Osteoblast (primary cell): ENCODE measurements around the gene SLC43A2. TPM values are rescaled to one million over a fixed set of nuclear protein-coding genes. Genes with fewer than 3 reads are reported as not detected.

Source experiments
- DNase-seq: peaks from one replicate; pipeline ENCODE4 v3.0.0; 2011; ENCODE audit warnings: low spot score, mixed read lengths; ENCODE audit not compliant: insufficient read length; ENCODE audit errors: missing footprints
- H2AFZ ChIP-seq: 2 replicates; pipeline ENCODE4 v1.6.0; 2011; ENCODE audit warnings: mild to moderate bottlenecking, low read length
- H3K27ac ChIP-seq: 2 replicates; pipeline ENCODE4 v1.5.1; 2011; ENCODE audit warnings: mild to moderate bottlenecking, low read depth, low read length, moderate library complexity
- H3K27me3 ChIP-seq: 2 replicates; pipeline ENCODE4 v1.6.0; 2012; ENCODE audit warnings: mild to moderate bottlenecking, control low read depth, inconsistent platforms, low read length, moderate library complexity; ENCODE audit not compliant: insufficient read depth
- H3K36me3 ChIP-seq: 2 replicates; pipeline ENCODE4 v1.5.1; 2011; ENCODE audit warnings: mild to moderate bottlenecking, low read length, control low read depth, moderate library complexity; ENCODE audit not compliant: insufficient read depth
- H3K4me1 ChIP-seq: 2 replicates; pipeline ENCODE4 v1.5.1; 2011; ENCODE audit warnings: mild to moderate bottlenecking, low read length, control low read depth, moderate library complexity; ENCODE audit not compliant: insufficient read depth
- H3K4me2 ChIP-seq: 2 replicates; pipeline ENCODE4 v1.6.0; 2011; ENCODE audit warnings: mild to moderate bottlenecking, low read length; ENCODE audit not compliant: insufficient read depth
- H3K4me3 ChIP-seq: fragments of 200-600 bp; sonication (generic); 3 replicates; pipeline ENCODE4 v1.5.1; 2012; ENCODE audit warnings: mild to moderate bottlenecking, low read length, inconsistent platforms; ENCODE audit not compliant: insufficient read depth
- H3K79me2 ChIP-seq: 2 replicates; pipeline ENCODE4 v1.6.0; 2012; ENCODE audit warnings: mild to moderate bottlenecking, low read length, control low read depth, inconsistent platforms; ENCODE audit not compliant: insufficient read depth
- H3K9me3 ChIP-seq: 2 replicates; pipeline ENCODE4 v1.5.1; 2011; ENCODE audit warnings: low read depth, low read length, control low read depth
- H4K20me1 ChIP-seq: 2 replicates; pipeline ENCODE4 v1.6.0; 2012; ENCODE audit warnings: mild to moderate bottlenecking, low read length, control low read depth; ENCODE audit not compliant: insufficient read depth
- CTCF ChIP-seq: IDR thresholded peaks from 2 replicates; pipeline ENCODE4 v1.5.1; 2011; ENCODE audit warnings: mild to moderate bottlenecking, low read depth, low read length, moderate library complexity; ENCODE audit errors: extremely low read depth
- total RNA-seq: library from RNA; depleted of rRNA; stranded (reverse); fragments of >200 nt; gene quantifications from 2 replicates; pipeline ENCODE4 v1.2.3, GENCODE V29; 2012

SLC43A2 gene
- total RNA-seq, 1 donor, result 5.4 TPM

GRCh38 chr17:1568950-1569810 lies 59.5 kb downstream of the SLC43A2 start:
- H4K20me1 ChIP-seq, result no peaks in the 10 kb centered on the region
- no peaks in the 10 kb centered on the region for H3K27me3 ChIP-seq
- H3K36me3 ChIP-seq, result no peaks in the 10 kb centered on the region
- H3K4me2 ChIP-seq, result no peak overlapping the region
- DNase-seq, result peak; percentile 62
- no peak overlapping the region for H3K27ac ChIP-seq
- no peaks in the 10 kb centered on the region for H3K79me2 ChIP-seq
- peaks cover 3% of the 10 kb centered on the region for H3K4me1 ChIP-seq
- no peak for TF ChIP-seq CTCF
- H3K4me3 ChIP-seq, result no peak overlapping the region
- H3K9me3 ChIP-seq, result no peaks in the 10 kb centered on the region
- no peak overlapping the region for H2AFZ ChIP-seq

- no peak for DNase-seq
- H3K36me3 ChIP-seq, result no peaks in the 10 kb centered on the region
- H2AFZ ChIP-seq, result peak overlapping the region; percentile 94
- peaks cover under 1% of the 10 kb centered on the region for H3K4me1 ChIP-seq
- H3K27ac ChIP-seq, result no peak overlapping the region
- H4K20me1 ChIP-seq, result peaks cover 3% of the 10 kb centered on the region
- peak overlapping the region; percentile 64 for H3K4me2 ChIP-seq
- TF ChIP-seq CTCF, result no peak
- H3K79me2 ChIP-seq, result peaks cover 4% of the 10 kb centered on the region
- H3K9me3 ChIP-seq, result no peaks in the 10 kb centered on the region
- H3K27me3 ChIP-seq, result no peaks in the 10 kb centered on the region
- H3K4me3 ChIP-seq, result peak overlapping the region; percentile 28
These were observed 62.0 kb downstream of the SLC43A2 start for GRCh38 chr17:1566505-1567199.

GRCh38 chr17:1565877-1566276 lies 62.8 kb downstream of the SLC43A2 start:
- H3K79me2 ChIP-seq, result peaks cover 12% of the 10 kb centered on the region
- no peak for TF ChIP-seq CTCF
- no peak overlapping the region for H3K4me3 ChIP-seq
- H3K36me3 ChIP-seq, result no peaks in the 10 kb centered on the region
- H3K27me3 ChIP-seq, result no peaks in the 10 kb centered on the region
- peaks cover 11% of the 10 kb centered on the region for H4K20me1 ChIP-seq
- H2AFZ ChIP-seq, result no peak overlapping the region
- peaks cover 8% of the 10 kb centered on the region for H3K4me1 ChIP-seq
- no peak for DNase-seq
- H3K27ac ChIP-seq, result no peak overlapping the region
- H3K4me2 ChIP-seq, result no peak overlapping the region
- H3K9me3 ChIP-seq, result no peaks in the 10 kb centered on the region
